Measurements from ENCODE around the gene HLTF.

DNA sequence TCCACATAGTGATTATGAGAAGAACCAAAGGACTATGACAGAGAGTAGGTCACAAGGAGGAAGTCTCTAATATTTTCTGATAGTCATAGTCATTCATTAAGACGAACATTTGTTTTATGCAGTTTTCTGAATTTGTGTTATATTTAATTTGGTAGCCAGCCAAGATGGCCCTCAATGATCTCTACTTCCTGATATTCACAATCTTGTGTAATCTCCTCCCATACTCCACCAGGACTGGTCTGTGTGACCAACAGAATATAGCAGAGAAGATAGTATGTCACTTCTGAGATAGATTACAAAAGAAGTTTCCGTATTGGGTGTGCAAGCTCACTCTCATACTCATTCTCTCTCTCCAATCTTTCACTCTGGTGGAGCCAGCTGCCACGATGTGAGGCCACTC is 30.8 kb downstream of the HLTF start:
- TF ChIP-seq YY2 (tag by site-specific recombination; IDR thresholded peaks at IDR 0.05) (no peak), ZNF433 (tag by site-specific recombination; IDR thresholded peaks at IDR 0.05; ENCODE audit: low read depth) (no peak), REPIN1 (tag by site-specific recombination; IDR thresholded peaks at IDR 0.05; ENCODE audit: low read depth) (no peak), ZBTB17 (tag by site-specific recombination; IDR thresholded peaks at IDR 0.05) (no peak), ZNF747 (tag by site-specific recombination; IDR thresholded peaks at IDR 0.05) (no peak), BCL11B (tag by site-specific recombination; IDR thresholded peaks at IDR 0.05; ENCODE audit: low read depth) (no peak)
- TF ChIP-seq, protein P1, sequence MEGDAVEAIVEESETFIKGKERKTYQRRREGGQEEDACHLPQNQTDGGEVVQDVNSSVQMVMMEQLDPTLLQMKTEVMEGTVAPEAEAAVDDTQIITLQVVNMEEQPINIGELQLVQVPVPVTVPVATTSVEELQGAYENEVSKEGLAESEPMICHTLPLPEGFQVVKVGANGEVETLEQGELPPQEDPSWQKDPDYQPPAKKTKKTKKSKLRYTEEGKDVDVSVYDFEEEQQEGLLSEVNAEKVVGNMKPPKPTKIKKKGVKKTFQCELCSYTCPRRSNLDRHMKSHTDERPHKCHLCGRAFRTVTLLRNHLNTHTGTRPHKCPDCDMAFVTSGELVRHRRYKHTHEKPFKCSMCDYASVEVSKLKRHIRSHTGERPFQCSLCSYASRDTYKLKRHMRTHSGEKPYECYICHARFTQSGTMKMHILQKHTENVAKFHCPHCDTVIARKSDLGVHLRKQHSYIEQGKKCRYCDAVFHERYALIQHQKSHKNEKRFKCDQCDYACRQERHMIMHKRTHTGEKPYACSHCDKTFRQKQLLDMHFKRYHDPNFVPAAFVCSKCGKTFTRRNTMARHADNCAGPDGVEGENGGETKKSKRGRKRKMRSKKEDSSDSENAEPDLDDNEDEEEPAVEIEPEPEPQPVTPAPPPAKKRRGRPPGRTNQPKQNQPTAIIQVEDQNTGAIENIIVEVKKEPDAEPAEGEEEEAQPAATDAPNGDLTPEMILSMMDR (tag by site-specific recombination; IDR thresholded peaks at IDR 0.05): no peak
- TF ChIP-seq, protein P2, sequence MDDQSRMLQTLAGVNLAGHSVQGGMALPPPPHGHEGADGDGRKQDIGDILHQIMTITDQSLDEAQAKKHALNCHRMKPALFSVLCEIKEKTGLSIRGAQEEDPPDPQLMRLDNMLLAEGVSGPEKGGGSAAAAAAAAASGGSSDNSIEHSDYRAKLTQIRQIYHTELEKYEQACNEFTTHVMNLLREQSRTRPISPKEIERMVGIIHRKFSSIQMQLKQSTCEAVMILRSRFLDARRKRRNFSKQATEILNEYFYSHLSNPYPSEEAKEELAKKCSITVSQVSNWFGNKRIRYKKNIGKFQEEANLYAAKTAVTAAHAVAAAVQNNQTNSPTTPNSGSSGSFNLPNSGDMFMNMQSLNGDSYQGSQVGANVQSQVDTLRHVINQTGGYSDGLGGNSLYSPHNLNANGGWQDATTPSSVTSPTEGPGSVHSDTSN (CRISPR knock-in tag; IDR thresholded peaks at IDR 0.05): no peak
